K562 (cell line): Measurements from ENCODE around the gene COL23A1. TPM values are rescaled to one million over a fixed set of nuclear protein-coding genes. Genes with fewer than 3 reads are reported as not detected.

Experiments used
- ATAC-seq: fragments of 200-7000 bp; cut with Tn5 transposase; 3 replicates; pipeline ENCODE4 v1.9.1; 2020; ENCODE audit warnings: moderate library complexity
- BruUV-seq: library from RNA; stranded (reverse); fragments of 400-500 nt; replicated peaks from 2 replicates; lab custom pipeline; 2021; lab: Mats Ljungman, UMichigan
- CTCF ChIA-PET: fragments of 300-600 bp; formaldehyde crosslinking; extraction: SDS; loops from one replicate; lab custom pipeline; 2021; ENCODE audit warnings: low intra/inter-chr PET ratio; lab: Yijun Ruan, JAX
- POLR2A ChIA-PET: fragments of 300-600, 350-650 bp; sonication (Branson Sonifier 250); formaldehyde crosslinking; extraction: SDS; loops from one replicate; lab custom pipeline; 2021; ENCODE audit warnings: antibody characterized with exemption, inconsistent platforms; lab: Yijun Ruan, JAX
- DNase-seq, 4 experiments: peaks; one replicate each; pipeline versions ENCODE4 v3.0.0 to v3.0.0-alpha.2; 2011 to 2018; ENCODE audit warnings: low spot score in 3 of 4, mixed read lengths in 3 of 4; ENCODE audit errors: extremely low read depth in 1 of 4
- FAIRE-seq: peaks from 2 replicates; lab custom pipeline; 2011; peaks lifted over from hg19 to GRCh38; lab: Jason Lieb, UNC
- H2AFZ ChIP-seq: 2 replicates; pipeline ENCODE4 v1.6.0; 2011; ENCODE audit warnings: low read depth, low read length, control low read depth, inconsistent platforms
- H3K27ac ChIP-seq: fragments of 200-600 bp; 3 replicates; pipeline ENCODE4 v1.8.0; 2011; ENCODE audit warnings: low read depth, mild to moderate bottlenecking, control low read depth, inconsistent platforms, low read length, moderate library complexity, mixed read lengths; ENCODE audit errors: extremely low read depth
- H3K27me3 ChIP-seq, 2 experiments: fragments of 300-600 bp in 1 of 2; 2 replicates in 1 of 2; 3 replicates in 1 of 2; pipeline versions ENCODE4 v1.6.0 to v1.8.0; 2011; ENCODE audit warnings: inconsistent platforms in 2 of 2, low read length in 2 of 2, mild to moderate bottlenecking in 1 of 2, mixed read lengths in 1 of 2, moderate library complexity in 1 of 2; ENCODE audit not compliant: control insufficient read depth in 2 of 2, insufficient read depth in 2 of 2
- H3K36me3 ChIP-seq: fragments of 300-600 bp; 3 replicates; pipeline ENCODE4 v1.8.0; 2011; ENCODE audit warnings: mild to moderate bottlenecking, low read length, inconsistent platforms; ENCODE audit not compliant: control insufficient read depth, insufficient read depth
- H3K4me1 ChIP-seq, 2 experiments: fragments of 200-600 bp in 1 of 2; replicated peaks in 1 of 2; 2 replicates in 1 of 2; 3 replicates in 1 of 2; pipeline versions ENCODE4 v1.5.1 to v1.8.0; 2011; ENCODE audit warnings: inconsistent platforms in 2 of 2, low read length in 2 of 2, mild to moderate bottlenecking in 1 of 2, mixed read lengths in 1 of 2, moderate library complexity in 1 of 2; ENCODE audit not compliant: control insufficient read depth in 2 of 2, insufficient read depth in 2 of 2
- H3K4me2 ChIP-seq: 2 replicates; pipeline ENCODE4 v1.6.1; 2011; ENCODE audit warnings: low read length, control low read depth, inconsistent platforms, mixed read lengths; ENCODE audit not compliant: insufficient read depth
- H3K4me3 ChIP-seq: fragments of 200-600 bp; sonication (generic), shearing (Covaris generic); 2 replicates; pipeline ENCODE4 v1.5.1; 2016; ENCODE audit warnings: control low read depth, inconsistent platforms
- H3K79me2 ChIP-seq: fragments of 200-600 bp; 3 replicates; pipeline ENCODE4 v1.8.0; 2011; ENCODE audit warnings: low read length, inconsistent platforms; ENCODE audit not compliant: control insufficient read depth, insufficient read depth
- H3K9ac ChIP-seq, 2 experiments: 2 replicates each; pipeline versions ENCODE4 v1.6.0 to v1.6.1; 2011; ENCODE audit warnings: low read depth in 2 of 2, low read length in 2 of 2, control low read depth in 1 of 2, inconsistent platforms in 1 of 2, mild to moderate bottlenecking in 1 of 2, mixed read lengths in 1 of 2; ENCODE audit not compliant: insufficient read depth in 1 of 2
- H3K9me1 ChIP-seq: one replicate; pipeline ENCODE4 v1.6.0; 2011; ENCODE audit warnings: inconsistent platforms, mild to moderate bottlenecking, low read length, moderate library complexity; ENCODE audit not compliant: control insufficient read depth, insufficient read depth
- H3K9me3 ChIP-seq: replicated peaks from 2 replicates; pipeline ENCODE4 v1.5.1; 2011; ENCODE audit warnings: low read depth, low read length, inconsistent platforms; ENCODE audit not compliant: control insufficient read depth, insufficient read depth
- H4K20me1 ChIP-seq: replicated peaks from 2 replicates; pipeline ENCODE4 v1.6.1; 2011; ENCODE audit warnings: low read length, inconsistent platforms, mixed read lengths; ENCODE audit not compliant: control insufficient read depth, insufficient read depth
- CEBPB ChIP-seq: fragments of 450-650 bp; IDR thresholded peaks from 2 replicates; pipeline ENCODE4 v1.6.1; 2016; ENCODE audit warnings: missing genetic modification characterization, missing compliant biosample characterization
- MAZ ChIP-seq, 2 experiments: fragments of 450-650 bp in 1 of 2; sonication (generic) in 1 of 2; formaldehyde crosslinking; IDR thresholded peaks in 1 of 2; conservative IDR thresholded peaks in 1 of 2; 2 replicates each; pipeline versions ENCODE4 v1.4.0 to v1.5.0; 2020; ENCODE audit warnings: mild to moderate bottlenecking in 1 of 2, missing genetic modification reagents in 1 of 2
- PKNOX1 ChIP-seq: fragments of 450-650 bp; IDR thresholded peaks from 2 replicates; pipeline ENCODE4 v1.6.1; 2016
- ZBTB43 ChIP-seq: sonication (generic); formaldehyde crosslinking; IDR thresholded peaks from 2 replicates; pipeline ENCODE4 v1.8.0; 2023; ENCODE audit warnings: mild to moderate bottlenecking, missing genetic modification reagents
- WGBS: fragments of 100-300 bp; shearing (Covaris generic); methylation state at CpG from one replicate; pipeline ENCODE4 v1.1.6; 2016; ENCODE audit warnings: low coverage, mixed read lengths; ENCODE audit not compliant: insufficient coverage; ENCODE audit errors: missing lambda C conversion rate; 5-methylcytosine and 5-hydroxymethylcytosine counted together
- in situ Hi-C: fragments of 300-500 bp; cut with MboI; formaldehyde crosslinking; loops from 4 replicates; pipeline ENCODE4 v1.15.0; 2018; ENCODE audit warnings: inconsistent platforms, mixed read lengths
- intact Hi-C: fragments of 100-400 bp; cut with micrococcal nuclease; formaldehyde crosslinking; loops from 2 replicates; pipeline ENCODE4 v1.14.2; 2022
- polyA plus RNA-seq, 8 experiments: library from polyadenylated mRNA; depleted of rRNA in 4 of 8; stranded (reverse) in 5 of 8; unstranded in 3 of 8; fragments of >200 nt; fragmentation: Nextera tagmentation in 2 of 8; fragmentation: Illumina TruSeq in 1 of 8; extraction: Ambion mirVana in 2 of 8; extraction: Trizol in 1 of 8; gene quantifications; 2 replicates each; pipeline versions ENCODE4 v1.2.1 to v1.2.3, GENCODE V29; 2011 to 2014; ENCODE audit warnings: inconsistent platforms in 1 of 8, missing spikeins in 1 of 8
- total RNA-seq, 7 experiments: library from RNA; depleted of rRNA in 6 of 7; stranded (reverse); fragments of >200 nt in 6 of 7; fragmentation: Illumina TruSeq in 2 of 7; extraction: Trizol in 2 of 7; gene quantifications; 2 replicates each; pipeline versions ENCODE4 v1.2.1 to v1.2.3, GENCODE V29; 2011 to 2021; ENCODE audit warnings: low replicate concordance in 1 of 7

COL23A1 gene
- total and polyA plus RNA-seq, 9 of the 15 experiments (the other 6 are each of a cell fraction or from before 2014, with no cell fraction given), result 0.09 TPM; not detected in 8

- H3K9ac ChIP-seq, result no peak overlapping the region
- 6% methylated on average over 9 of the region's 9 CpGs for WGBS
- DNase-seq, result no peak
- H3K4me1 ChIP-seq, result peaks cover 0 to 3% of the 10 kb centered on the region in 2 experiments; a peak in 1 of 5 replicates
- no peaks in the 10 kb centered on the region for H3K36me3 ChIP-seq
- peaks cover 25 to 65% of the 10 kb centered on the region in 2 experiments; a peak in 4 of 5 replicates for H3K27me3 ChIP-seq
- no peak overlapping the region for H2AFZ ChIP-seq
- TF ChIP-seq ZBTB43 (CRISPR knock-in tag), result no peak
- peak; percentile 69 for TF ChIP-seq CEBPB (tag)
- no peak for TF ChIP-seq MAZ (CRISPR knock-in tag; conservative IDR thresholded peaks at IDR 0.05 in 1 of 2, IDR thresholded peaks at IDR 0.05 in 1 of 2)
- TF ChIP-seq PKNOX1, result peak; percentile 42; the same call in 1 of the 2 replicates
- H4K20me1 ChIP-seq, result no peaks in the 10 kb centered on the region
- H3K4me3 ChIP-seq, result no peak overlapping the region
- in situ Hi-C loops, result no loop called here
- peaks cover 6% of the 10 kb centered on the region; the same call in 1 of the 2 replicates for H3K9me3 ChIP-seq
- FAIRE-seq, result no peak
- no peaks in the 10 kb centered on the region for H3K79me2 ChIP-seq
- BruUV-seq, result no TSS peak
- ChIA-PET POLR2A (interaction anchor here (0.6 to 0.7 kb wide), 2 partner anchors 15 to 578 kb away, joined by 4 to 6 read pairs; no protein-coding TSS in a partner anchor), CTCF (no interaction called here)
- intact Hi-C loops, result no loop called here
- ATAC-seq, result no peak
- H3K27ac ChIP-seq, result no peak overlapping the region
- H3K9me1 ChIP-seq, result no peaks in the 10 kb centered on the region
- H3K4me2 ChIP-seq, result no peak overlapping the region
Observed at GRCh38 chr5:178355671-178356070, 234.5 kb downstream of the COL23A1 start.
